Skin of body (tissue), 2 donors: ENCODE results near the gene AUTS2. TPM values are rescaled to one million over a fixed set of nuclear protein-coding genes. Genes with fewer than 3 reads are reported as not detected.
A peak's percentile ranks its signal among the peaks of the same experiment; 100 is the strongest.

Source experiments
- DNase-seq: peaks from one replicate; lab custom pipeline; 2025; lab: John Stamatoyannopoulos, UW
- total RNA-seq: library from RNA; depleted of rRNA; stranded (reverse); fragments of >200 nt; gene quantifications from one replicate; pipeline ENCODE4 v1.2.3, GENCODE V29; 2014

Gene AUTS2
- total RNA-seq, 1 donor from 2014 or later, result 61.0 TPM

DNA sequence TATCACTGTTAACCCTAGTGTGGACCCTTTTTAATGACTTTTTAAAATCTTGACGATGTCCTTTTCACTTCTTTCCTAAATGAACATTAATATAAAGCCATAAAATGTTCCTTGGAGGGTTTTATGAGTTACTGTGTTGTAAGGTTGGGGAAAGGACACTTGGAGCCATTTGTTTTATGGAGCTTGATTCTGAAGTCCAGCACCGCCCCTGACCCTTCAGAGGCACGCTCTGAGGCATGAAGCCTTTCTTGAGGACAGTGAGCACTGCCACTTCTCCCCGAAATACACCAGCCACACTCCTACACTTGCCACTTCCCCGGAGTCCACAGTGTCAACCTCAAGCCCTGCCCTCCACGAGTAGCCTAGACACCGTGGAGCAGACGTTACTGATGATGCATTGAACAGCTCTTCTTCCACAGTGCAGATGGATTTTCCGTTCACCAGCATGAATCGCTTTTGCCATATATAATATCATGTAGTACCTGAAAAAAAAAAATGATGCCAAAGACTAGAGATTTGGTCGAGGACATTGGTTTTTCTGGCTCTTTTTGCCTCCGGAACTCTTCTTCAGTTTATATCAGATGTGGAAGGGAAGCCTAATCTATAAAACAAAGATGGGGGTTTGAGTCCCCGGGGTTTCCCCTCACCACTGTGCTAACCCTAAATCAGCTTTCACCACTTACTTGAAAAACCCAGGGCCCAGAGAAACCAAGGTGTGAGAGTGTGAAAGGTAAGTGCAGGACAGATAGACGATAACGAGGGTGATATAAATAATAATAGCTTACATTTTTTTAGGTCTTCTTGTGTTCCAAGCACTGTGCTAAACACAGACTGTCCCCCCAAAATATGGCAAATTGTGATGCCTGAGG, 881.1 kb downstream of the AUTS2 start:
- DNase-seq, result no peak

DNA sequence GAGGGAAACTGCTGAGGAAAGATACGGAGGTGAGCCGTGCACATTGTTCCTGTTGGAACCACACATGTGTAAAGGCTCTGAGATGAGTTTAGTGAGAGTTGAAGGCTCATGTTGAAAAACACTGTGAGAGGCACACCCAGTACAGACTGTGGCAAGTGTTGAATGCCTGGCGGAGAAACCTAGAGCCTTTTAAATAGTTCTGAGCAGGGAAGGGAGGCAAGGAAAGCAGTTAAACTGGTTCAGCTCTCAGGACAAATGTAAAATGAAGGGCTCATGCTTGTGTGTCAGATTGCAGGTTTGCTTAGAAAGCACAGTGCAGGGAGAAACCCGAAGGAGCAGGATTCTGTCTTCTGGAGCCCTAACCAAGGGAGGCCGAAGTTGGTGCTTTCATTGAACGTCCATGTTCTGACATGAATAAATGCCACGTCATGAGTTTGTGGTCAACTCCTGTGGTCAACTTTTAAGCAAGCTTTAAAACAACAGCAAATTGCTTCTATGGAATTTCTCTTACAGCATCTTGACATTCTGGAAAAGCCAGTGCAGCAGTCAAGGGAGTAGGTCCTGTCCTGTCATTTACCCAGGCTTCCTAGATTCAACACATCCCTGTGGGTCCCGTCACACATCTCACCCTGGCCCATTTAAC, 882.8 kb downstream of the AUTS2 start:
- DNase-seq, result no peak

DNA sequence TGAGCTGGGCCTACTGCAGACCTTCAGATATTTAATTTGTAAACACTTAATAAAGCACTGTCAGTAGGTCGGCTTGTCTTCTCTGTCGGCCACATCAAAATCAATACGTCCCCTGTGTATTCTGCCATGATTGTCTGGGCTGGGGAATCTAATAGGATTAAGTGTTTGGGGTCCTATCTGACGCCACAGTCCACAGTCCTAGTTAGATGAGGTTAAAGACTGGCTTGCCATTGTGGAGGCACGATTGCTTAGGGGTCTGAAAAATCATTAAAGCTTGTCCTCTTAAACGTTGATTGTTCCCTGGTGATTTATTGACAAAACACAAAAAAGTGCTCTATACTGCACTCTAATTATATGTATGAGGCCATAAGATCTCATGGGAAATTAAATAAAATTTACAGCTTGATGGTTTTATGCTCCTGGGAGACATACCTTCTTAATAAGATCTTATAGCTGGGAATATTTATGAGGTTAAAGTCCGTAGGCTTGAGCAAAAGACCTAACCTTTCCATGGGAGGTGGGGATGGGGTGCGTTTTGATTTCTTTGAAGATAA, 883.4 kb downstream of the AUTS2 start:
- DNase-seq, result no peak

DNA sequence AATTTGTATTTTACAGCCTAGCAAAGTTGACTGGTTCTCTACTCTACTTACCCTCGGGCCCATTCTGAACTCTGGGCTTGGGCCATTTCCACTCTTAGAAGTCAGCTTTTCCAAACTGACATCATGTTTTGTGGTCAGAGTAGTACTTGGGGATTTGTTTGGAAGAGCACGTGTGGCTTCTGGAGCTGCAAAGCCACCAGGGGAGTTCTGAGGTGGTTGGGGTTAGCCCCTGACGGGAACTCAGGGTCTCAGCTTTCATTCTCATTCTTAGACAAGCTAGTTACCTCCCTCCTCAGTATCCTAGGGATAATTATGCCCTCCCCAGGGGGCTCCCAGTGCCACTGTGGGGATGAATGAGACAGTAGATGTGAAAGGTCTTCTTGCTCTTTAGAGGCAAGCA, 886.0 kb downstream of the AUTS2 start:
- DNase-seq, result no peak

DNA sequence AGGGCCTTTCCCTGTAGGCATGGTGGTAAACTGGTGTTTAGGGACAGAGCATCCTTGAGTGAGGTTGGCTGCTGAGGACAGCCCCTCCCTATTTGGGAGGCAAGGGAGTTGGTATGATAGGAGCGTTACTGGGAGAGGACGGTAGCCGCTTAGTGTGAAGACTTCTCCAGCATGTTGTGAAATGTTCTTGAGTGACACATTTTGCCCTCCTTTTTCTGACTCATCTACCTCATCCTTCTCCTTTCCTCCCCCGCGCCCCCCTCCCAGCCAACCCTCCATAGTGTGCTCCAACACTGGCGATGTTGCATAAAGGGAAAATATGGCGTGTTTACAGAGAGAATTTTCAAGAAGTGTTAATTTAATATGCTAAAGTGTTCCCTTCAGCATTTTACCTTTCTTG, 888.7 kb downstream of the AUTS2 start:
- no peak for DNase-seq

DNA sequence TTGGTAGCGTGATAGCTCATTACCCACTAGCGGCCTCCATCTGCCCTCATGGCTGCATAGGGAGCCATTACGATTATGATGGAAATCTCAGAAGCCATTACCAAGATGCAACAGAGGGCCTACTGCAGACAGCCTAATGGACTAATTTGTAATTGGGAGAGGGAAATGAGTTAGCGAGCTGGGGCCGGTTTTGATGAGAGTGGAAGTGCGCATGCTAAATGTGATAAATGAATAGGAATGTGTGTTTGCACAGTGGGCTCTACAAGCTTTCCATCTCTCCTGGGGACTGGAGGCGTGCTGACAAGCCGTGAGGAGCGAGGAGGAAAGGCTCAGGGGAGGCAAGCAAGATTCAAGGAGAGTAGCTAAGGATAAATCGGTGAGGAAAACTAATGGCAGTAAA, 889.2 kb downstream of the AUTS2 start:
- no peak for DNase-seq

DNA sequence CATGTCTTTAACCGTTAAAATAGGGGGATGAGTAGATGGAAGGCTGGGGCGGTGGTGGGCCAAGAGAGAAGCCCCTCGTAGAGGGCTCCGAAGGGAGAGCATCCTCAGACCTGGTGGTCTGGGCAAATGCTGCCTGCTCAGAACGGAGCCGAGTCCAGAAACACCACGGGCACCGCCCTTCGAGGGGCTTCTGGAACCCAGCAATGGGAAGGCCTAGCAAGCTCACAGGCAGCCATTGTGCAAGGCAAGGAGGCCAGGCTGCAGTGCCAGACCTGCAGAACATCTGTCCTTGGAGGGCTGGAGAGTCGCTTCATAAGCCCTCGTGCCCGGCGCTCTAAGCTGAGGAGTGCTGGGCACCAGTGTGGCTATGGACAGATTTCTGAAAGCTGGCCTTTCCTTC, 889.6 kb downstream of the AUTS2 start:
- no peak for DNase-seq

DNA sequence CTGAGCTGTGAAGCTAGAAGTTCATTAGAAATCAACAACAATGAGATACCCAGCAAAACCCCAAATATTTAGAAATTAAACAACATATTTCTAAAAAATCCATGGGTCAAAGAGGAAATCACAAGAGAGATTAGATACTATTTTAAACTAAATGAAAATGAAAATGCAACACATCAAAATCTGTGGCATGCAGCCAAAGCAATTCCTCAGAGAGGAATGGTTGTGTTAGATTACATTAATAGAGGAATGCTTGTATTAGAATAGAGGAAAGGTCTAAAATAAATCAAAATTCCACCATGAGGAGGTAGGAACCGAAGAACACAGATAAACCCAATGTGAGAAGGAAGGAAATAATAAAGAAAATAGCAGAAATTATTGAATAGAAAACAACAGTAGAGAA, 891.5 kb downstream of the AUTS2 start:
- no peak for DNase-seq

DNA sequence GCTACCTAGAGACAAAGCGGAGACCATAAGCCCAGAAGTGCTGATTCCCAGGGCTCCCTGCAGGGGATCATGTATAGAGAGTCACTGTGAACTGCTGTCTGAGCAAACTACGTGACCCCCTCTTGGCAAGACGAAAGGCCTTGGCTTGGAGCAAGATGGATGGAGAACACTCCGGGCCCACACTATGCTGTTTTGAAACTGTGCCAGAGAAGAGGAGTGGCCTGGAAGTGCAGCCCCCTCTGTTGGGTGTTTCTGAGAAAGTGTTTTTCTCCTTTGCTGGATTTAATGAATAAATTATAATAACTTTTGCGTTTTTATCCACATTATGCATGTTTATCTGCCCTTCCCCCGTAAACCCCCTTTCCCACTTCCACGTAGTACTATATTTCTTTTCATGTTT, 894.4 kb downstream of the AUTS2 start:
- no peak for DNase-seq

DNA sequence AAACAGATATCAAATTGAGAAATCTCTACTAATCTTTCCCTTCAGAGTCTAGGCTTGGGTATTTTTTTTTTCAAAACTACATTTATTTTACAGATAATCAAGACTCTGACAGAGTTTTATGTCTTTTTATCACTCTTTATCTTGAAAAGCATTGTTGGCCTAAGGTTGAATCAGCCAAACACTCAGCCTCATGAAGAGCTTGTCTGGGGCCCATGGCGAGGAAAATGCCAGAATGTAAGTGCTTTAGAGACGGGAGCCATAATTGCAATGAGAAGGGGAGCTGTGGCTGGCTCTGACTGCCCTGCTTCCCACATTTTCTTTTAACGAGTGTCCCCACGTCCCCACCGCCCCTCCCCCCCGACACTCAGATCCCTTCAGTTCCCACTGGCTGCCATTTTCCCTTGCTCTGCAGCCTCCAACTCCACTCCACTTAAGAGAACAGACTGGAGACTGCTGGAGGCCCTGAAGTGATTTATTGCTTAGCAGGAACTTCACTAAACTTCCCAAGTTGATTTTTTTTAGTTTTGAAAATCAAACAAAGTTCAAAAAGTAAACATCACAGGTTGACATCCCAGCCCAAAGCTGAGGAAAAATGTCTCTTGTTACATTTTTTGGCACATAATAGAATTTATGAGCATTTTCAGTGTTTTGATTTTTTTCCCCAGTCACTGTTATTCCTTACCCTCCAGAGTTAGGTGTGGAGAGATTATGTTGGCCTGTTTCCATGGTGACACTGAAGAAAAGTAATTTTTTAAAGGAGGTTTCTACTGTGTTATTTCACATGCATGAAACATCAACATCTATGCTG, 896.2 kb downstream of the AUTS2 start:
- no peak for DNase-seq

DNA sequence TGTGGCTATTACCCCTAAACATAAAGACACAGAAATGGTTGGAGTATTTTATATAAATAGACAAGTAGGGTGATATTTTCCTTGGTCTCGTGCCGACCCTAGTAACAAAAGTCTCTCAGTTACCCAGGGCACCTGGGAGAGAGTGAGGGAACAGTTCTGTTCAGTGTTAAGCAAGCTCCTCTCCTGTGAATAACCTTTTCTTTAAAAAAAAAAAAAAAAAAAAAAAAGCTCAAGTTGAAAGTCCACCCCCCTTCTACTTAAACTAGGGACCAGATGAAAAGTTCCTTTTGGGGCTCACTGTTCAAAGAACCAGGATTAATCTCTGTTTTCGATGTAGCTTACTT, 896.7 kb downstream of the AUTS2 start:
- no peak for DNase-seq

DNA sequence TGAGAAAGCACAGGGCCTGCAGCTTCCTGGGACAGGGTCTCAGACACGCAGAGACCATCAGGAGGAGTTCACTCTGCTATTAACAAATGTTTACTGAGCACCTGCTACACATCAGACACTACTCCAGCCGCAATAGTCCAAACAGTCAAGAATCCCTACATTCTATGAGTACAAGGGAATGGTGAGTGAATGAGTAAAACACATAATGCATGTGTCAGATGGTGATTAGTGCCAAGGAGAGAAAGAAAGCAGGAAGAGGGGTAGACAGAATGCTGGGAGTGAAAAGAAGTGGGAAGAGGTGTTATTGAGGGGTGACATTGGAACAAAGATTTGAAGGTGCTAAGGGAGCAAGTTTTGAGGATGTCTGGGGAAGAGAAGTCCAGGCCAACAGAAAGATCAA, 899.5 kb downstream of the AUTS2 start:
- no peak for DNase-seq

DNA sequence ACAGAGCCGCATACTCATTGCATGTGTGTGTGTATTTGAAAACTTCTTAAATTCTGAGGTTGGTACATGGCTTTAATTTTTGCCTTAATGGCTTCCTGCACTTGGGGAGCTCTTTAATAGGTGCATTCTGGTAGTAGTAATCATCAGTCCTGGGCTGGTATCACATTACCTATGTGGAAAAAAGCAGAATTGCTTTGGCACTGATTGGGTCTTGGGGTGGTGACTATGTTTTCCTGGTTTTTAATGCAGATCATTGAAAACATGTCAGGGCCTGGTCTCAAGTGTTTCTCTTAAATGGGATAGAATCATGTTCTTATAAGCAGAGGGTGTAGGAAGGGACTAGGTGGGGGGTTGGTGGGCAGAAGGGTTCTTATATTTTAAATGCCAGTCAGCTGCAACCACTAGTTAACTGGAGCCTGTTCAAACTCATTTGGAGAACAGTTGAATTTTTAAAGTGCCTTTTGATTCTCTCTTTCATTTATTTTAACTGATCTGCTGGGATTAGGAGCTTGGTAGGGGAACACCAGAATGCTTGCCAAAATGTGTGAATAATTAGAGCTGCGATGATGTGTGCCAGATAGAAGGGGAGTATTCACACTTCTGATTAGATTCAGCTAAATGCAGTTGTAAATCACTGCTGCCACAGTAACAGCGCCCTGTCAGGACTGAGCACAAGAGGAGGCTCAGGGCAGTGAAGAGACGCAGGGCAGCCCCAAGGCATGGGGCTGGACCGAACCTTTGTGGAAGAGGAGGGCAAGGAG, 900.1 kb downstream of the AUTS2 start:
- DNase-seq, result peak; percentile 54

DNA sequence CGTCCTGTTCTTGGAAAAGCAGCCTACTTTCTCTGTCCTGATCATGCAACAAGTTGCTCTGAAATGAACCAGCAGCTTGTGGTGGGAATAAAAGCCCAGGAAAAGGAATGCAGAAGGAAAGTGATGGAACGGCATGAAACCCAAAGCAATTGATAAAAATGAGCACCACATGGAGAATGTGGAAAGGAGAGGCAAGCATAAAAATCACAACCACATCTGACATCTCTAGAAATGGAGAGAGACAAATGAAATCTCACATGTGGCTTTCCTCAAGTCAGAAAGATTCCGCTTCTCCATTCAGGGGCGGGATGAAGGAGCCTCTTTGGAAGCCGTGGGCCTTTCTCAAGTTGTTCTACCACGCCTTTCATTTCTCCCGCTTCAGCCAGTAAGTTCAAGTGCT, 902.0 kb downstream of the AUTS2 start:
- DNase-seq, result peak; percentile 22

DNA sequence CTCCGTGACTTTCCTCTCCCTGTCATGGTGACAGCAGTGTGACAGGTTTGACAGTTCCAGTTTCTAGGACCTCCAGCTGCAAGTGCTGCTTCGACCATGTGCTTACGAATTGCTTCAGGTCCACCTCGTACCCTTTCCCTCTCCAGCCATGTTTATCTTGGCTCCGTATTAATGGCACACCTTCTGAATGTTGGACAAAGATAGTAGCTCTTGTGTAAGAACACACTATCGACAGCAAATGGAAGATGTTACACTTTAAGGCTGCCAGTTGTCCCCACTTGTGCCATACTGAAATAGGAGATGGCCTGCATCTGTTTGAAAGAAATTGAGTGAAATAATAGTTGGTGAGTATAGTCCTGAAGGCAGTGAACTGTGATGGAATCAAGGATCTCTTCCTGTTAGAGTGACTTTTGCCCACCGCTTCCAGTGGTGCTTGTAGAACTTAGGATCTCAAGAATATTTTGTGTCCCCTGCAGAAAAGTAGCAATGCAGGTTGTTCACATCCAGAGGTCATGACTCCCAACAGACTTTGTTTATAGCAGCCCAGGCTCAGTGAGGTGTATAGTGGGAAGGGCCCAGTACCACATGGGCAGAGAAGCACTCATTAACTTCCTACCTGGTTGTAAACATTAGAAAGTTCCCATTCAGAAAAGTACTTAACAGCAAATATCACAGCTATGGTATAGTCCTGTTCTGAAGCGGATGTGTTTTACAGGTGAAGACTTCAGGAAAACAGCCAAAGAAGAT, 904.0 kb downstream of the AUTS2 start:
- no peak for DNase-seq

DNA sequence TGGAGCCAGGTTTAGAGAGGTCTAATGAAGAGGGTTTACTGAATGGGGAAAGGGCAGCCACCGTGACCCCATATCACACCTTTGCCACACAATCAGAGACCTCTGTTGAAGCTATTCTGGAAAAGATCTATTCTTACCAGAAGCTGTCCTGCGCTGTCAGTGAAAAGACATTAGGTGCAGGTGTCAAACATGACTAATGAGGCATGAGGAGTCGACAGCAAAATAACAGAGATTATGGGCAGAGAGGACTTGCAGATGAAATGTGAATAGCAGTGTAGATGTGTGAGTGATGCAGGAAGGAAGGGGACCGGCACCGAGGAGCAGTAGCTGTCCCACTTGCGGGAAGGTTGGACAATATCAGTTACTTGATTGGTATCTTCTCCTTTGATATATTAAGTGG, 906.0 kb downstream of the AUTS2 start:
- no peak for DNase-seq

DNA sequence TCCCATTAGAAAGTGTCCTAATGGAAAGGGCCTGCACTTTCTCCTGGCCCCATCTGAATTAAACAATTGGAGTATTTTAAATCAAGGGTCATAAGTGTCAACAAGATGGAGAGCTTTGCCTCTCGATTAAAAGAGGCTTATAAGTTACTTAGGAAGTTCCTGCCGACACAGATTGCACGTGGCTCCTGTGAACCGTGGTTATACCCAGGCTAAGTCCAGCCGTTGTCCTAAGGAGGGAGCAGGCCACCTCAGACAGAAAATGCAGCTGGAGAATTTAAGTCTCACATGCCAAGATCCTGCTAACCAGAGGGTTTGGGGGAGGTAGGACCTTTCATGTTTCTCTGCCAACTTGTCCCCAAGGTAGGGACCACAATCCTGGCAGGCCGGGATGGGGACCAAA, 907.2 kb downstream of the AUTS2 start:
- no peak for DNase-seq

DNA sequence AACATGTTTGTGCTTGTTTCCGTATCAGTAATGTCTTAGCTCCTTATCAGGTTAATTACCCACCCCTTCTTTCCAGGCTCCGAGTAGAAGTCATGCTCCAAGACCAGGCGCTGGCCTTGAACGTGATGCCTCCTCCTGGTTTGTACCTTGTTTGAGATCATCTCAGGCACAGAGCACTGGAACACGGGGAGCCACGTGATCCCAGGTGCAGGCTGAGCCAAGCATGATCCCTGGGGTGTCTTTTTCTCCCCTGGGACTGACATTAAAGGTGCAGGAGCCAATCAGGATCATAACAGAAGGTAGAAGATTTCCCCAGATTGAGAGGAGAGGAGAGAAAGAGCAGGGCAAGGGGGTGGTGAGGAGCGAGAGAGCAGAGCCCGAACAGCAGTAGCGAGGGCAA, 907.6 kb downstream of the AUTS2 start:
- DNase-seq, result no peak

DNA sequence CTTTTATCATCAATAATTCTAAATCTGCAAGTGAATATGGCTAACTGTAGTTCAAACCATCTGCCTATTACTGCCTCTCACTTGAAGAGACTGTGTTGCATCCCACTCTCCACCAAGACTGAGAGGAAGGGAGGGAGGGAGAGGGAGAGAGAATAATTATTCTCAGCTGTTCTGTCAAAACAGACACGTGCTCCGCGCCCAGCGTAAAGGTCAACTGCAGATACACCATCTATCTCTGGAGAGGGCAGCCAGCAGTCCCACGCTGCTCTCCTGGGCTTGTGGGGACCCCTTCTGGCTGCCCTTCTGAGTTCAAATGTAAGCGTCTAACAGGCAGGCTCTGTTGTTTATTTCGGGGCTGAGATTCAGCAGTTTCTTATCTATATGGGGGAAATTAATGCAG, 908.2 kb downstream of the AUTS2 start:
- no peak for DNase-seq

DNA sequence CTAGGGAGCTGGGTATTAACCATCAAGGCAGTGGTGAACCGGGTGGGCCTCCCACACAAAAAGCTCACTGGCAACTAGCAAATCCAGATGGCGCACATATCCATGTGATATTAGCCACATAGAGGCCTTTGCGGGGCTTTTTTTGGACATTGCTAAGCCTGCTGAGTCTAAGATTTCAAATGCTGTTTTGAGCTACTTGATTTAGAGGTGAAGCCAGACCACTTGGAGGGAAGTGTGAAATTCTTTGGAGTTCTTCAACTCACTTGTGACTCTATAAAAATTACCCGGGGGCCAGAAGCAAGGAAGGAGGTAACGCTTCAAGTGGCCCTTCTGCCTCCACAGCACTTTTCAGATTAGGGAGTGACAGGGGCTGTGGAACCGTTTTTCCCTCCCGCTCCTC, 913.9 kb downstream of the AUTS2 start:
- no peak for DNase-seq

DNA sequence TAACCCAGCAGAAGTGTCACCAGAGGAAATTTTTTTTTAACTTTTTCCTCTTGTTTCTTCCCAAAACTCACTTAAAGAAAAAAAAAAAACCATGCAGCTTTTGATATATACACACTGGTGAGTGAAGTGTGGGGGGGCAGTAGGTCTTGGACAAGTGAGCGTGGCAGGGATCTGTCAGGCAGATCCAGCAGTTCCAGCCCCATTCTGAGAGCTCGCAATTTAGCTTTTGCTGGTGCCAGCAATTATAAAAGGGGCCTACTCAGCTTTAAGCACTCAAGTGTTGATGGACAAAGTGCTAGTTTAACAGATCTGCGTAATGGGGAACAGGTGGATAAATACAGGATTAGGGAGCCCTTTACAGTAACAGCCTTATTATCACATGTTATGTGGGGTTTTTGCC, 914.5 kb downstream of the AUTS2 start:
- DNase-seq, result no peak
